Activated CD8-positive, alpha-beta memory T cell treated with anti-CD3 and anti-CD28 coated beads, Interleukin-2, amount 50 U/mL, for 24 hours (primary cell): ENCODE data around the gene ELOVL1.

Source experiments
- DNase-seq: peaks from one replicate; pipeline ENCODE4 v3.0.0-alpha.2; 2020; ENCODE audit errors: extremely low read depth

ELOVL1 gene

DNA sequence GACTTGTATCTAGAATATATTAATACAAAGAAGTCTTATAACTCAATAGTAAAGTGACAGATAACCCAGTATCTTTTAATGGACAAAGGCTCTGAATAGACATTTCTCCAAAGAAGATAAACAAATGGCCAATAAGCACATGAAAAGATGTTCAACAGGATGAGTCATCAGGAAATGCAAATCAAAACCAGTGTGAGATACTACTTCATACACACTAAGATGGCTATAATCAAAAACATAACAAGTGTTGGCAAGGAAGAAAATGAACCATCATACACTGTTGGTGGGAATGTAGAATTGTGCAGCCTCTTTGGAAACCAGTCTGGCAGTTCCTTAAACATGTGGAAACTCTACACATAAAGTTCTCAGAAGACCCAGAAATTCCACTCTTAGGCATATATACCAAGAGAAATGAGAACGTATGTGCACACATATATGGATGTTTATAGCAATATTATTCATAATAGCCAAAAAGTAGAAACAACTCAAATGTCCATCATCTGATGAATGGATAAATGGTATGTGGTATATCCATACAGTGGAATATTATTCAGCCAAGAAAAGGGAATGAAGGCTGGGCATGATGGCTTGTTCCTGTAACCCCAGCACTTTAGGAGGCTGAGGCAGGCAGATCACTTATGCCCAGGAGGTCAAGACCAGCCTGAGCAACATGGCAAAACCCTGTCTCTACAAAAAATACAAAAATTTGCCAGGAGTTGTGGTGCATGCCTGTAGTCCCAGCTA is 40.1 kb downstream of the ELOVL1 start:
- no peak for DNase-seq

DNA sequence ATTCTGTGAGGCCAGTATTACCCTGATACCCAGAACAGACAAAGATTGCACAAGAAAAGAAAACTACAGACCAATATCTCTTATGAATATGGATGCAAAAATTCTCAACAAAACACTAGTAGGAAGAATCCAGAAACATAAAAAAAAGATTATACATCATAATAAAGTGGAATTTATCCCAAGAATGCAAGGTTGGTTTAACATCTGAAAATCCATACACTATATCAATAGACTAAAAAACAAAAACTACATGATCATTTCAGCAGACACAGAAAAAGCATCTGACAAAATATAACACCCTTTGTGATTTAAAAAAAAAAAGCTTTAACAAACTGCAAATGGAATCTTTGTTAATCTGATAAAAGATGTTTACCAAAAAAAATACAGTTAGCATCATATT is 42.4 kb downstream of the ELOVL1 start:
- no peak for DNase-seq

DNA sequence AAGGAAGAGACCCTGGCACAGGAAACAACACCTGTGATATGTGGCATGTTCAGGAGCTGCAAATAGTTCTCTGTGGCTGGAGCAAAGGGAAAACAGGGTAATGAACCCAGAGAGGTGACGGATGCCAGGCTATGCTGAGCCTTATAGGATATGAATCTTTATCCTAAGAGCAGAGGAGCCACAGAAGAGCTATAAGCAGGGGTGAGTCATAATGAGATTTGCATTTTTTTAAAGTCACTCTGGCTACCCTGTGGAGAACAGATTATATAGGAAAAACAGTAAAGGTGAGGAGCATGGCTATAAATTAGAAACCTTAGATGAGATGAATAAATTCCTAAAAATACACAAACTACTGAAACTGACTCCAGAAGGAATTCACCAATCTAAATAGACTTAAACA is 43.0 kb downstream of the ELOVL1 start:
- no peak for DNase-seq

DNA sequence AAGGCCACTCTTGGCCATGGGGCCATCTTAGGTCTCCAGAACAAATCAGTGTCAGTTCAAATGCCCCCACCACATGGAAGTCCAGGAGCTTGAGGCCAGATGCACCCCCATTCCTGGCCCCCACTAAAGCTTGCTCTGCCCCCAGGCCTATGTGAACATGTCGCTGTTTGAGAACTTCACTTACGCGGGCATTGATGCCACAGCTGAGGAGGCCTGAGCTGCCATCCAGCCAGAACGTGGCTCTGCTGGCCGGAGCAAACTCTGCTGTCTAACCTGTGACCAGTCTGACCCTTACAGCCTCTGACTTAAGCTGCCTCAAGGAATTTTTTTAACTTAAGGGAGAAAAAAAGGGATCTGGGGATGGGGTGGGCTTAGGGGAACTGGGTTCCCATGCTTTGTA is 45.3 kb downstream of the ELOVL1 start:
- DNase-seq, result no peak

DNA sequence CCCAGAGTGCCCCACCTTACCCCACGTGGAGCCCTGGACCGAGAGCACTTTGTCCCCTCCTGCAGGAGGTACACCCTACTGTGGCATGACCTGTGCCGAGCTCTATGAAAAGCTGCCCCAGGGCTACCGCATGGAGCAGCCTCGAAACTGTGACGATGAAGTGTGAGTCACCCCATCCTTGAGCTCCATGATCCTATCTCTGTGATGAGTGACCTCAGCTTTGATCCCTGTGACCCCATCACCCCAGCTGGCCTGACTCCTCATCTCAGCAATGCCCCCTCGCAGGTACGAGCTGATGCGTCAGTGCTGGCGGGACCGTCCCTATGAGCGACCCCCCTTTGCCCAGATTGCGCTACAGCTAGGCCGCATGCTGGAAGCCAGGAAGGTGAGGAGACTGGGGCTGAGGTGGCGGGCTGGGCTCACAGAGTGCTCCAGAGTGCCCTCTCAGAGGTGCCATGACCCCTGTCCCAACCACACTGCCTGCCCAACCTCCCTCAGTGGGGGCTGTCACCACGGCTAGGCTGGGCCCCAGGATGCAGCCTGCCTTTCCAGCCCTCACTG is 46.4 kb downstream of the ELOVL1 start:
- DNase-seq, result no peak

DNA sequence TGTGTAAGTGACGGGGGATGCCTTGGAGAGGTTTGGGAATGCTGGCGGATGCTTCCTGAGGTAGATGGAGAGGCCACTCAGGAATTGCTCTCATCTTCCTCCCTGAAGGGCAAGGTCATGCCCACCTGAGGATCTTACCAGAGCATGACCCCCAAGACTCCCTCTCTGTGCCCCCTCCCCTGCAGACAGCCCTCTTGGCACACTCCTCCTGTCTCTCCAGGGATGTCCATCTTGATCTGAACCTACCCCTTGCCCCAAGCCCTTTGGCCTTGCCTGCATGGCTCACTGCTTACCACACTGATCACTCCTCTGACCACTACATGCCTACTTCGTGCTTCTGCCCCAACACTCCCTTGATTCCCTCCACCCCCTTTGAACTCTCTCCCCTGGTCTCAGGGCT is 48.0 kb downstream of the ELOVL1 start:
- DNase-seq, result no peak

DNA sequence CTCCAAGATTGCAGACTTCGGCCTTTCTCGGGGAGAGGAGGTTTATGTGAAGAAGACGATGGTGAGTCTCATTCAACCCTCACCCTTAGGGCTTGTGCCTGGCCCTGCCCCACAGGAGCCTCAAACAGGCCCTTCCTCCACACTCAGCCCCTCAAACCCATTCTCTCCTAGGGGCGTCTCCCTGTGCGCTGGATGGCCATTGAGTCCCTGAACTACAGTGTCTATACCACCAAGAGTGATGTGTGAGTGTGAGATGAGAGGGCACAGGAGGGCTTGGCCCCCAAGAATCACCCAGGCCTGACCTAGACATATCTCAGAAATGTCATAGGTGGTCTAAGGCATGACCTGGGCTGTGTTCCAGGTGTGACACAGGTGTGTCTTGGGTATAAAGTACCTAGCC is 48.5 kb downstream of the ELOVL1 start:
- DNase-seq, result no peak

DNA sequence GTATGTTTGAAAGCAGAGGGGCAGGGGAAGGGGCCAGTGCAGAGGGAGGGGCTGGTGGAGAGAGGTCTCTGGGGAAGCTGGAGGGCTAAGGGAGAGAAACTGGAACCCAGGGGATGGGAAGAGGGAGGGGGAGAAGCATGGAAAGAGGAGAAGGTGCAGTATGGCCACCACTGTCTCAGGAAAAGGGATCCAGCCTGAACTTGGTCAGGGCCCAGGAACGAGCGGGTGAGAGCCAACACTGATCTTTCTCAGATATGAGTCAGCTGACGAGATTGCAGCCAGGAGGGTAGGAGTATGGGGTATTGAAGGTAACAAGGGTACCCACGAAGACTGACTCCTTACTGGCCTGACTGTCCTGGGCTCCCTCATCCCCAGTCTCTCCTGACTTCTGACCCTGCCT is 49.0 kb downstream of the ELOVL1 start:
- no peak for DNase-seq

DNA sequence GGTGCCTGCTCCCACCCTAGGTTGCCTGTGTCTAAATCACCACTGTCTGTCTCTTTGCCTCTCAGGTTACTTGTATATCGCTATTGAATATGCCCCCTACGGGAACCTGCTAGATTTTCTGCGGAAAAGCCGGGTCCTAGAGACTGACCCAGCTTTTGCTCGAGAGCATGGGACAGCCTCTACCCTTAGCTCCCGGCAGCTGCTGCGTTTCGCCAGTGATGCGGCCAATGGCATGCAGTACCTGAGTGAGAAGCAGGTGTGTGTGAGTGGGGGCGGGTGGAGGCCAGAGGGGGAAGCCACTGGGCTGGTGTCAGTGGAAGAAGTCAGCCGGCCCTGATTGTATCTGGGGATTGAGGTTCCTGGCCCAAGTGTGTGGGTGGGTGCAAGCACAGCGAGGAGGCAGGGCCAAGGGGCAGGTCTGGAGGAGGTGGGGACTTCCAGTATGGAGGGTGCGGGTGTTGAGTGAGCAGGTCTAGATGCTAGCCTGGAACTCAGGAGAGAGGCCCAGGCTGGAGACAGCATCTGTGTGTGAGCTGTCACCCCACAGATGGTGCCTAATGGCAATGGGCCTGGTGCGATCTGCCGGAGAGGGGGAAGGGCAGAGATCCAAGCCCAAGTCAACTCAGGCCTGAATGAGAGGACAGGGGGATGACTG is 49.9 kb downstream of the ELOVL1 start:
- DNase-seq, result no peak

DNA sequence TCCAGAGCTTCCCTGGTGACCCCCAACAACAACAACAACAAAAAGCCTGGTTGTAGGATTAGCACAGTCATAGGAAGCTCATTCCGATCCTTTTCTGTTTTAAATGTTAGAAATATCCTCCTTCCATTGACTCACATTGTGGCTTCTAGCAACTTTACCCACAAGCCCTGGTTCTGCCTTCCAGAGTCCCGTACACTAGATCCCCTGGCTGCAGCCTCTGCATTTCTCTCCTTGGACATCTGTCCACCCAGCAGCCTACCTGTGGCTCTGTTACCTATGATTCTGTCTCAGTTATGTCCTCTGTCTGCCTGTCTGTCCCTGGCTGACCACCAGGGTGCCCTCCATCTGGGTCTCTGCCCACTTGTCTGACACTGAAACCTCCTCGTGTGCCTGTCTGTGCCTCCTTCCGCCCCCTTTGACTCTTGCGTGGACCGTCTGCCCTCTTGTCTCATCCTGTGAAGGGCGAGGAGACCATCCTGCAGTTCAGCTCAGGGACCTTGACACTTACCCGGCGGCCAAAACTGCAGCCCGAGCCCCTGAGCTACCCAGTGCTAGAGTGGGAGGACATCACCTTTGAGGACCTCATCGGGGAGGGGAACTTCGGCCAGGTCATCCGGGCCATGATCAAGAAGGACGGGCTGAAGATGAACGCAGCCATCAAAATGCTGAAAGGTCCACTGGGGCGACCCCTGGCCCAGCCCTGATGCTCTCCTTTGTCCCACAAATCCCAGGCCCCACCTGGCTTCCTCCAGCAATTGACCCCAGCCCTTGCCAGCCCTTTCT is 50.9 kb downstream of the ELOVL1 start:
- no peak for DNase-seq

DNA sequence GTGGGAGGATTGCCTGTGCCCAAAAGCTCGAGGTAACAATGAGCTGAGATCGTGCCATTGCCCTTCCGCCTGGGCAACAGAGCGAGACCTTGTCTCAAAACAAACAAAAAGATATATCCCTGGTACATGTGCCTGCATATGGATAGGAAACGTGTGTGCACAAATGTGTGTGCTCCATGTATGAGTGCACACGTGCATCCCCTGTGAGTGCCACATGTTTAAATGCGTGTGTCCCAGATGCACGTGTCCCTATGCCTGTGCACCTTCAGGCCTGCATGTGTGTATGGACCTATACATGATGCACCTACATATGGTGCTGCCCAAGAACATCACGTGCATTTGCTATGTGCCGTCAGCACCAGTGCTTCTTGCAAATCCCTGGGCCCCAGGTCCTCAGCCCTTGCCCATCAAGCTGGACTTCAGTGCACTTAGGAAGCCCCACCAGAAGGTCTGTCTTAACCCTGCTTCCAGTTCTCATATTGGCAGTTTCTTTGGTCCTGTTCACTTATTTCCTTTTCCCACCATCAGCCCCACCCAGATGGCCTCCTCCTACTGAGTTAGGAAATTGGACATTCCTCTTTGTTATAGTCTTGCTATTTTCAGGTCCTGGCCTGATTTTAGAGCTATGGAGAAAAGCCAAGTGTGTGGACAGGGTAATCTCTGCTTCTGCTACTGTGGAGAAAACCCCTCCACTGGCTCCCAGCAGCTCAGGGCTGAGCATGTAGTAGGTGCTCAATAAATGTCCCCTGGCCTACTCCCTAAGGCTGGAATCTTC is 51.7 kb downstream of the ELOVL1 start:
- DNase-seq, result no peak

DNA sequence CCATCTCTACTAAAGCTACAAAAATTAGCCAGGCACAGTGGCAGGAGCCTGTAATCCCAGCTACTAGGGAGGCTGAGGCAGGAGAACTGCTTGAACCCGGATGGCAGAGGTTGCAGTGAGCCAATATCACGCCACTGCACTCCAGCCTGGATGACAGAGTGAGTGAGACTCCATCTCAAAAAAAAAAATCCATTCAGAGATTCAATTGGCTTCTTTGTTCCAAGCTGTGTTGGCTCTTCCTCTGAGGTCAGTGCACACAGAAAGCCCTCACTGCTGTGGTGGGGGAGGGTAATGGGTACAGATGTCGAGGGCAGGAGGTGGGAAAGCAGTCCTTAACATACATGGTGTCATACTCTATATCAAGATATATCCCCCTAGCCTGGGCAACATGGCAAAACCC is 52.3 kb downstream of the ELOVL1 start:
- DNase-seq, result no peak

DNA sequence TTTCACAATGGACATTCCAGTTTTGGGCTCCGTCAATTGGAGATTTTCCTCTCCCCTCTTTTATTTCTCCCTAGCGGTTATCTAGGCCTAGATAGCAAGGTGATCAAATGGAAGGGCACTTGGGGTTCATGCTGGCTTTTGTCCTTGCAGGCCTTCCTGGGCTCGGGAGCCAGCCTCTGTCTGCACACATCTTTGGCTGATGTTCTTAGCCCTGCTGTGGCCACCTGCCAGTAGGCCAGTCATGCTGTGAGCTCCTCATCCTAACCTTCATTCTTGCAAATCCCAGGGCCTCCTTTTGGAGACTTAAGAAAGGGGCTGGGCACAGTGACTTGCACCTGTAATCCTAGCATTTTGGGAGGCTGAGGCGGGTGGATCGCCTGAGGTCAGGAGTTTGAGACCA is 53.6 kb downstream of the ELOVL1 start:
- no peak for DNase-seq

DNA sequence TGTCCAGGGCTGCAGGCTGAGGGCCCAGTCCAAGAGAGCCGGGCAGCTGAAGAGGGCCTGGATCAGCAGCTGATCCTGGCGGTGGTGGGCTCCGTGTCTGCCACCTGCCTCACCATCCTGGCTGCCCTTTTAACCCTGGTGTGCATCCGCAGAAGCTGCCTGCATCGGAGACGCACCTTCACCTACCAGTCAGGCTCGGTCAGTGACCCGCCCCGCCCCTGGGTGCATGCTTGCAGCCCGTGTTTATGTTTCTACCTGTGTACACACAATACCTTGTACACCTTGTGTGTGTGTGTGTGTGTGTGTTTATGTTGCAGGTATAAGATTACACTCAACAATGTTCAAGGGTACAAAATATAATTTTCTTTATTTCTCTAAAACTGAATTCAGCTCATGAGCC is 54.0 kb downstream of the ELOVL1 start:
- DNase-seq, result no peak
